Astrocyte (in vitro differentiated cells and primary cell): ENCODE results near the gene ZEB1.

Source experiments
- EZH2 ChIP-seq: IDR thresholded peaks from 2 replicates; pipeline ENCODE4 v1.6.1; 2012; ENCODE audit warnings: mild to moderate bottlenecking, low read length, inconsistent platforms; ENCODE audit not compliant: insufficient read depth
- TF ChIP-seq, protein P1 (sequence below): IDR thresholded peaks from 2 replicates; pipeline ENCODE4 v1.5.1; 2011; ENCODE audit warnings: low read depth, mild to moderate bottlenecking, inconsistent platforms, low read length, moderate library complexity; ENCODE audit not compliant: insufficient read depth

DNA sequence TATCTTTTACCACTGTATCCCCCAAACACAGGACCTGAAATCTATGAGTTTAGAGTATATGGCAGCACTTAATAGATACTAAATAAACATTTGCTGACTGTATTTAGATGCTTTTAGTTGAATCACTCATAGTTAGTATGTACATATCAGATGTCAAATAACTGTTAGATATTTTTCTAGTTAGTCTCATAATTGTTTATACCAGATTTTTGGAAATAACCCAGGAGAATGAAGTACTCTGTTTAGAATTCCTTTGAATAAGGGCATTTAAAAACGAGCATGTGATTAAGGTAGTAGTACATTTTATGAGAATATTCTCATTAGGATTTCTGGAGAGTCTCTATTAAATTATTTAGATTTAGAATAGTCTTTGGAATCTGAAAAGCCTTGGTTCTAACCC, 22.3 kb upstream of the ZEB1 start:
- TF ChIP-seq, protein P1, sequence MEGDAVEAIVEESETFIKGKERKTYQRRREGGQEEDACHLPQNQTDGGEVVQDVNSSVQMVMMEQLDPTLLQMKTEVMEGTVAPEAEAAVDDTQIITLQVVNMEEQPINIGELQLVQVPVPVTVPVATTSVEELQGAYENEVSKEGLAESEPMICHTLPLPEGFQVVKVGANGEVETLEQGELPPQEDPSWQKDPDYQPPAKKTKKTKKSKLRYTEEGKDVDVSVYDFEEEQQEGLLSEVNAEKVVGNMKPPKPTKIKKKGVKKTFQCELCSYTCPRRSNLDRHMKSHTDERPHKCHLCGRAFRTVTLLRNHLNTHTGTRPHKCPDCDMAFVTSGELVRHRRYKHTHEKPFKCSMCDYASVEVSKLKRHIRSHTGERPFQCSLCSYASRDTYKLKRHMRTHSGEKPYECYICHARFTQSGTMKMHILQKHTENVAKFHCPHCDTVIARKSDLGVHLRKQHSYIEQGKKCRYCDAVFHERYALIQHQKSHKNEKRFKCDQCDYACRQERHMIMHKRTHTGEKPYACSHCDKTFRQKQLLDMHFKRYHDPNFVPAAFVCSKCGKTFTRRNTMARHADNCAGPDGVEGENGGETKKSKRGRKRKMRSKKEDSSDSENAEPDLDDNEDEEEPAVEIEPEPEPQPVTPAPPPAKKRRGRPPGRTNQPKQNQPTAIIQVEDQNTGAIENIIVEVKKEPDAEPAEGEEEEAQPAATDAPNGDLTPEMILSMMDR = no peak
- no peak for TF ChIP-seq EZH2
